ENCODE data around the gene SLC6A3. TPM values are rescaled to one million over a fixed set of nuclear protein-coding genes. Genes with fewer than 3 reads are reported as not detected.

SLC6A3 gene
- total RNA-seq, 1 donor from 2014 or later: not detected

DNA sequence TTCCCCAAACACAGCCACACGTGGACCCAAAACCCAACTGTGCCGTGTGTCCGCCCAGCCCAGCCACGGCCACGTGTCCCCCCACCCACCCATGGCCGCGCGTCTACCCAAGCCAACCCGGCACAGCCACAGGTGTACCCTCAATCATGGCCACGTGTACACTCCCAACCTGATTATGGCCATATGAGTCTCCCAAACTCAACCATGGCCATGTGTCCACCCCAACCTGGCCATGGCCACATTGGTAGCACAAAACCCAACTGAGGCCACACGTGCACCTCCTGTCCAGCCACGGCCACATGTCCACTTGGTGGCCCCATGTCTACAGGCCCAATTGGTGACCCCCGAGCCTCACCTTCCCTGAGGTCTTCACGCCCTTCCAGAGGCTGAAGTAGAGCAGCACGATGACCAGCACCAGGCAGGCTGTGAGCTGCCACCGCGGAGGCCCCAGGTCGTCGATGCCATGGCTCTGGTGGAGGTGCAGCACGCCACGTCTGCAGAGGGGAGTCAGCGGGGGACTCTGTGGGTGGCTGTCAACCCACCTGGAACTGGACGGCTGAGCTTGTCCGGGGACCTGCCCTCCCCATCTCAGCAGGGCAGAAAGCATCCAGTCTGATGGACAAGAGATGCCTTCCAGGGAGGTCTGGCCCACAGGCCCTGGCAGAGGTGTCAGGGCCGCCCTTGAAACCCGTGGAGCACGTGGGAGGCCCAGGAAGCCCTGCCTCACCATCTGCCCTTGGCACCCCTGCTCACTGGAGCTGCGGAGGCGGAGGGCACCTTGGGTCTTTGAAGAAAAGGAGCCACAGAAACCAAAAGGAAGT is 23.5 kb downstream of the SLC6A3 start:
- no peaks in the 10 kb centered on the region for H3K36me3 Mint-ChIP-seq (ENCODE audit: insufficient read depth)
- TF ChIP-seq, protein P1, sequence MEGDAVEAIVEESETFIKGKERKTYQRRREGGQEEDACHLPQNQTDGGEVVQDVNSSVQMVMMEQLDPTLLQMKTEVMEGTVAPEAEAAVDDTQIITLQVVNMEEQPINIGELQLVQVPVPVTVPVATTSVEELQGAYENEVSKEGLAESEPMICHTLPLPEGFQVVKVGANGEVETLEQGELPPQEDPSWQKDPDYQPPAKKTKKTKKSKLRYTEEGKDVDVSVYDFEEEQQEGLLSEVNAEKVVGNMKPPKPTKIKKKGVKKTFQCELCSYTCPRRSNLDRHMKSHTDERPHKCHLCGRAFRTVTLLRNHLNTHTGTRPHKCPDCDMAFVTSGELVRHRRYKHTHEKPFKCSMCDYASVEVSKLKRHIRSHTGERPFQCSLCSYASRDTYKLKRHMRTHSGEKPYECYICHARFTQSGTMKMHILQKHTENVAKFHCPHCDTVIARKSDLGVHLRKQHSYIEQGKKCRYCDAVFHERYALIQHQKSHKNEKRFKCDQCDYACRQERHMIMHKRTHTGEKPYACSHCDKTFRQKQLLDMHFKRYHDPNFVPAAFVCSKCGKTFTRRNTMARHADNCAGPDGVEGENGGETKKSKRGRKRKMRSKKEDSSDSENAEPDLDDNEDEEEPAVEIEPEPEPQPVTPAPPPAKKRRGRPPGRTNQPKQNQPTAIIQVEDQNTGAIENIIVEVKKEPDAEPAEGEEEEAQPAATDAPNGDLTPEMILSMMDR (IDR thresholded peaks at IDR 0.05; ENCODE audit: unreplicated experiment): no peak
- H3K27me3 Mint-ChIP-seq: peaks cover 26% of the 10 kb centered on the region
- H3K4me3 Mint-ChIP-seq (ENCODE audit: low read depth): no peak overlapping the region
- H3K9me3 Mint-ChIP-seq (ENCODE audit: low read depth): peaks cover 7% of the 10 kb centered on the region
- H3K27ac Mint-ChIP-seq: no peak overlapping the region
- DNase-seq (ENCODE audit: low spot score, unreplicated experiment): no peak
- no peaks in the 10 kb centered on the region for H3K4me1 Mint-ChIP-seq (ENCODE audit: low read depth)

DNA sequence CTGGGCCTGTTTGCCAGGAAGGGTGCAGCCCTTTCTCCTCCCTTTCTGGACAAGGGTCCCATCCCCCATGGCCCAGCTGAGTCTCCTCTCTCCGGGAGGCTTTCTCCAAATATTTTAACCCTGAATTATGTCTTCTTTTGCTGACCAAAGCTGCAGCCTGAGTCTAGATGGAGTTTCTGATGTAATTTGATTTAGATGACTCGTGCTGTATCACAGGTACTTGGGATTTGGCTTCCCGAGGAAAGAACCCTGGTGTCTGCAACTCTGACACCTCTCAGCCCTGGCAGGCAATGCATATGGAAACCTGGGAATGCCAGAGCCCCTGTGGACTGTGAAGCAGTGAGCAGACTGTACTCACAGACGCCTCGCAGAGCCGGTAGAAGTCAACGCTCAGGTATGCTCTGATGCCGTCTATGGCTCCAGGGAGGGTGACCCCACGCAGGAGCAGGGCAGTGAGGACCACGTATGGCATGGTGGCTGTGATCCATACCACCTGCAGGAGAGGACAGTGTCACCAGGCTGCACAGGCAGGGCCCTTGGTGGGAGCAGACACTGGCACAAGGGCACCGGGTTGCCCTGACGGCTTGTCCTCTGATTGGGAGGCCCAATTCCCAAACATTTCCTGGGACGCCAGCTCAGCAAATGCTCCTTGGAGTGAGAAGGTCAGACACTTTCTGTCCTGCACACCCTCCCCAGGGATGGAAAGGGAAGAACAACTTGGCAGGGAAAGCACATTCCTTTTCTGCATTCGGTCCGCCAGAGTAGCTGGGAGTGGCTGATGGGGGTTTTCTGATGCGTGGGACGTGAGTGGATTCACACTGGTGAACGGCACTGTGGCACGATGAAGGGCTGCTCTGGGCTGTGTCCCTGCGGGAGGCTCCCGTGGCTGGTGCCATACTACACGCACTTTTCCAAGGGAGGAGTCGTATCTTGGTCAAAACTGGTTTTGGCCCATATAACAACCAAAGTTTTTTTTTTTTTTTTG is 24.7 kb downstream of the SLC6A3 start:
- H3K4me1 Mint-ChIP-seq (ENCODE audit: low read depth): no peaks in the 10 kb centered on the region
- no peak for DNase-seq (ENCODE audit: low spot score, unreplicated experiment)

DNA sequence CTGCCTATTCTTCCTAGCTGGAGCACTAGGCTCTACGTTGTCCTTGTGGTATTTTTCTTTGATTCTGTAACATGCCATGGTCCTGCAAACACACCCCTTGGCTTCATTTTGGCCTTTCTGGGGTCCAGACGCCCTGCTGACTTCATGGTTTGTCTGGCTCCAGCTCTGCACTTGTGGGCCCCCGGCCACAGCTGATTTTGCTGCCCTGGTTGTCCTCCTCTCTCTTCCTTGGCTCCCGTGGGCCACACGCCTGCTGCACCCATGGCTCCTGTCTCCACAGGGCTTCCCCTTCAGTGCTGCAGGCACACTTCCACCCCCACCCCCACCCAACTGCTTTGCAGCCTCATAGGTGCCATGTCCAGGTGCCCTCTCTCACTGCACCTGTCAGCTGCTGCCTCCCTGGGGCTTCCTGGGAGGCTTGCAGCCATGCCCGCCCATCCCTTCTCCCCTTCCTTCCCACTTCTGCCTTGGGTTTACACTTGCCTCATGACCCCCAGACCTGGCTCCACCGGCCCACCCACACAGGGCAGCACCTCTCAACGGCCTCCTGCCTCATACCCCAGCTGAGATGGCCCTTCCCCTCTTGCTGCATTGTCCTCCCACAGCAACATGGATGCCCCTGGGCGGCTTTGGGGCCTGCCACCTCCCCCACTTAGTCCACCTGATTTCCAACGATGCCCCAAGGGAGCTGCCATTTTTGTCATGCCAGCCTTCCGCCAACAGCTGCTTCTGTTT is 25.6 kb downstream of the SLC6A3 start:
- TF ChIP-seq, protein P1 (IDR thresholded peaks at IDR 0.05; ENCODE audit: unreplicated experiment): no peak
- H3K4me1 Mint-ChIP-seq (ENCODE audit: low read depth): no peaks in the 10 kb centered on the region
- H3K36me3 Mint-ChIP-seq (ENCODE audit: insufficient read depth): no peaks in the 10 kb centered on the region
- no peak overlapping the region for H3K4me3 Mint-ChIP-seq (ENCODE audit: low read depth)
- peaks cover 35% of the 10 kb centered on the region for H3K27me3 Mint-ChIP-seq
- no peaks in the 10 kb centered on the region for H3K9me3 Mint-ChIP-seq (ENCODE audit: low read depth)
- DNase-seq (ENCODE audit: low spot score, unreplicated experiment): no peak
- H3K27ac Mint-ChIP-seq: no peak overlapping the region

More for the DNA sequence above, 24.7 kb downstream of the SLC6A3 start:
- no peak overlapping the region for H3K4me3 Mint-ChIP-seq (ENCODE audit: low read depth)
- H3K36me3 Mint-ChIP-seq (ENCODE audit: insufficient read depth): no peaks in the 10 kb centered on the region
- H3K27me3 Mint-ChIP-seq: peaks cover 31% of the 10 kb centered on the region
- no peaks in the 10 kb centered on the region for H3K9me3 Mint-ChIP-seq (ENCODE audit: low read depth)
- H3K27ac Mint-ChIP-seq: no peak overlapping the region
- TF ChIP-seq, protein P1 (IDR thresholded peaks at IDR 0.05; ENCODE audit: unreplicated experiment): no peak

DNA sequence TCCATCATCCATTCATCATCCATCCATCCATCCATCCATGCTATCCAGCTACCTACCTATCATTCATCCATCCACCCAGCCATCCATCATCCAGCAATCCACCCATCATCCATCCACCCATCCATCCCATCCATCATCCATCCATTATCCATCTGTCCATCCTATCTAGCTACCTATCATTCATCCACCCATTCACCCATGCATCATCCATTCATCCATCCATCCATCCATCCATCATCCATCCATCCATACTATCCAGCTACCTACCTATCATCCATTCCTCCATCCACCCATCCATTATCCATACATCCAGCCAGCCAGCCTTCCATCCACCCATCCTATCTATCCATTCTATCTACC is 26.3 kb downstream of the SLC6A3 start:
- Mint-ChIP-seq H3K27me3 (peaks cover 33% of the 10 kb centered on the region), H3K4me3 (ENCODE audit: low read depth) (no peak overlapping the region), H3K36me3 (ENCODE audit: insufficient read depth) (no peaks in the 10 kb centered on the region), H3K27ac (no peak overlapping the region), H3K9me3 (ENCODE audit: low read depth) (no peaks in the 10 kb centered on the region), H3K4me1 (ENCODE audit: low read depth) (no peaks in the 10 kb centered on the region)
- DNase-seq (ENCODE audit: low spot score, unreplicated experiment): no peak
- TF ChIP-seq, protein P1 (IDR thresholded peaks at IDR 0.05; ENCODE audit: unreplicated experiment): no peak

Measured in progenitor cell of endocrine pancreas (in vitro differentiated cells).